GM12874 (cell line): ENCODE results near the gene DCLK2.

ENCODE experiments used
- CTCF ChIP-seq: IDR thresholded peaks from 2 replicates; pipeline ENCODE4 v1.5.1; 2011; ENCODE audit warnings: low read depth, mild to moderate bottlenecking, control low read depth, low read length, moderate library complexity; ENCODE audit not compliant: insufficient read depth

The DCLK2 gene

GRCh38 chr4:150127757-150128156, 49.5 kb downstream of the DCLK2 start:
- no peak for TF ChIP-seq CTCF

- TF ChIP-seq CTCF, result no peak
Measured at GRCh38 chr4:150130933-150131332, 52.7 kb downstream of the DCLK2 start.

- TF ChIP-seq CTCF, result no peak
Measured at GRCh38 chr4:150131581-150132228, 53.5 kb downstream of the DCLK2 start.

- TF ChIP-seq CTCF, result no peak
Measured at GRCh38 chr4:150133605-150134004, 55.4 kb downstream of the DCLK2 start.

- no peak for TF ChIP-seq CTCF
Measured at GRCh38 chr4:150135134-150135772, 57.0 kb downstream of the DCLK2 start.

GRCh38 chr4:150136036-150136435, 57.8 kb downstream of the DCLK2 start:
- TF ChIP-seq CTCF, result no peak

- no peak for TF ChIP-seq CTCF
Measured at GRCh38 chr4:150136481-150136880, 58.2 kb downstream of the DCLK2 start.
